SK-N-MC (cell line): ENCODE data around the gene WDFY3.

Experiments used
- EZH2 ChIP-seq: fragments of 200-600 bp; sonication (generic); IDR thresholded peaks from one replicate; pipeline ENCODE4 v1.6.1; 2017; ENCODE audit warnings: antibody characterized with exemption
- POLR2AphosphoS5 ChIP-seq: IDR thresholded peaks from 2 replicates; pipeline ENCODE4 v1.6.1; 2012; ENCODE audit warnings: mild to moderate bottlenecking, low read depth, low read length, borderline replicate concordance

- no peak for TF ChIP-seq EZH2
- TF ChIP-seq POLR2AphosphoS5: no peak
Measured at GRCh38 chr4:84803116-84803515, 163.4 kb downstream of the WDFY3 start.
